Measurements from ENCODE around the gene ADPRM. TPM values are rescaled to one million over a fixed set of nuclear protein-coding genes. Genes with fewer than 3 reads are reported as not detected.

Gene ADPRM
- total and polyA plus RNA-seq, 2 donors from 2014 or later: 9.2 to 9.6 TPM

GRCh38 chr17:10673312-10673711 lies 24.1 kb upstream of the ADPRM start:
- Histone ChIP-seq H3K4me1 (ENCODE audit: control insufficient read depth in 2 of 3, insufficient read depth in 2 of 3, low read depth in 1 of 3, low read length in 3 of 3) (no peaks in the 10 kb centered on the region), H3K9me3 (ENCODE audit: control insufficient read depth in 2 of 3, insufficient read depth in 1 of 3, low read length in 3 of 3) (no peaks in the 10 kb centered on the region), H3K27me3 (ENCODE audit: control insufficient read depth, insufficient read depth, low read length) (no peaks in the 10 kb centered on the region), H3K27ac (ENCODE audit: low read depth in 2 of 2, low read length in 2 of 2) (no peak overlapping the region), H3K4me3 (ENCODE audit: low read length in 3 of 3) (no peak overlapping the region), H3K36me3 (ENCODE audit: control insufficient read depth in 2 of 3, insufficient read depth in 3 of 3, low read length in 3 of 3) (peaks cover 0 to 6% (median 3%) of the 10 kb centered on the region in 3 donors), H3K9ac (ENCODE audit: low read length in 3 of 3) (no peak overlapping the region)
- FAIRE-seq (no peak), DNase-seq (no peak)
- TF ChIP-seq, protein P1, sequence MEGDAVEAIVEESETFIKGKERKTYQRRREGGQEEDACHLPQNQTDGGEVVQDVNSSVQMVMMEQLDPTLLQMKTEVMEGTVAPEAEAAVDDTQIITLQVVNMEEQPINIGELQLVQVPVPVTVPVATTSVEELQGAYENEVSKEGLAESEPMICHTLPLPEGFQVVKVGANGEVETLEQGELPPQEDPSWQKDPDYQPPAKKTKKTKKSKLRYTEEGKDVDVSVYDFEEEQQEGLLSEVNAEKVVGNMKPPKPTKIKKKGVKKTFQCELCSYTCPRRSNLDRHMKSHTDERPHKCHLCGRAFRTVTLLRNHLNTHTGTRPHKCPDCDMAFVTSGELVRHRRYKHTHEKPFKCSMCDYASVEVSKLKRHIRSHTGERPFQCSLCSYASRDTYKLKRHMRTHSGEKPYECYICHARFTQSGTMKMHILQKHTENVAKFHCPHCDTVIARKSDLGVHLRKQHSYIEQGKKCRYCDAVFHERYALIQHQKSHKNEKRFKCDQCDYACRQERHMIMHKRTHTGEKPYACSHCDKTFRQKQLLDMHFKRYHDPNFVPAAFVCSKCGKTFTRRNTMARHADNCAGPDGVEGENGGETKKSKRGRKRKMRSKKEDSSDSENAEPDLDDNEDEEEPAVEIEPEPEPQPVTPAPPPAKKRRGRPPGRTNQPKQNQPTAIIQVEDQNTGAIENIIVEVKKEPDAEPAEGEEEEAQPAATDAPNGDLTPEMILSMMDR (IDR thresholded peaks at IDR 0.05; ENCODE audit: borderline replicate concordance, extremely low read depth, insufficient read depth): no peak
- intact Hi-C loops (cut with DNase I): no loop called here

GRCh38 chr17:10674704-10675103 lies 22.7 kb upstream of the ADPRM start:
- intact Hi-C loops (cut with DNase I): no loop called here
- Histone ChIP-seq H3K27ac (ENCODE audit: low read depth in 2 of 2, low read length in 2 of 2) (no peak overlapping the region), H3K4me1 (ENCODE audit: control insufficient read depth in 2 of 3, insufficient read depth in 2 of 3, low read depth in 1 of 3, low read length in 3 of 3) (no peaks in the 10 kb centered on the region), H3K27me3 (ENCODE audit: control insufficient read depth, insufficient read depth, low read length) (no peaks in the 10 kb centered on the region), H3K36me3 (ENCODE audit: control insufficient read depth in 2 of 3, insufficient read depth in 3 of 3, low read length in 3 of 3) (peaks cover 0 to 6% (median 5%) of the 10 kb centered on the region in 3 donors), H3K4me3 (ENCODE audit: low read length in 3 of 3) (no peak overlapping the region), H3K9ac (ENCODE audit: low read length in 3 of 3) (no peak overlapping the region), H3K9me3 (ENCODE audit: control insufficient read depth in 2 of 3, insufficient read depth in 1 of 3, low read length in 3 of 3) (no peaks in the 10 kb centered on the region)
- TF ChIP-seq, protein P1 (IDR thresholded peaks at IDR 0.05; ENCODE audit: borderline replicate concordance, extremely low read depth, insufficient read depth): no peak
- no peak for DNase-seq
- FAIRE-seq: no peak

DNA sequence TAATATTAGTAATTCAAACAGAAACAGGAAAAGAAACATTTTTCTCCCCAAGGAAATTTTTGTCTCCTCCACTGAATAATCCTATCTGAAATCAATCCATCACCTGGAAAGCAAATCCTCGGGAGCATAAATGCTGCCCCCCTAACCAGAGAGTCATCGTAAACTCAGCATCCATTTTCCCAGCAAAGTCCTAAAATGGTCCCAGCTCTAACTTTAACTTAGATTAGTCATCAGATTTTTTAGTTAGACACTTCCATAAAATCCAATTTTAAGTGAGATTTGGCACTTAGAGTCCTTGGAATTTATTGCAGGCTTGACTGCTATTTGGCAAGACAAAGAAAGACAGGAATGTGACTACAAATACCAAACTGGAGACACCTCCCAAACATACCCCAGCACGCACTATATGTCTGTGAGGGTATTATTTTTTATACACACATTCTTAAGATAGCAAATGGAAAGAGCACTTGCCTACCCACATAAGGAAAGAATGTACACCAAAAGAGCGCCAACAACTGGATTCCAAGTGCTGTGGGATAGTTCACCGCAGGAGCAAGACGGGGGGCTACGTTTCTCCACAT lies 15.4 kb upstream of the ADPRM start:
- DNase-seq: peak in 1 of 5 donors; percentile 50
- Histone ChIP-seq H3K9ac (ENCODE audit: low read length in 3 of 3) (no peak overlapping the region), H3K4me1 (ENCODE audit: control insufficient read depth in 2 of 3, insufficient read depth in 2 of 3, low read depth in 1 of 3, low read length in 3 of 3) (peaks cover 0 to 4% (median 0%) of the 10 kb centered on the region in 3 donors), H3K27ac (ENCODE audit: low read depth in 2 of 2, low read length in 2 of 2) (no peak overlapping the region), H3K36me3 (ENCODE audit: control insufficient read depth in 2 of 3, insufficient read depth in 3 of 3, low read length in 3 of 3) (peaks cover 5 to 38% (median 17%) of the 10 kb centered on the region in 3 donors), H3K27me3 (ENCODE audit: control insufficient read depth, insufficient read depth, low read length) (no peaks in the 10 kb centered on the region), H3K9me3 (ENCODE audit: control insufficient read depth in 2 of 3, insufficient read depth in 1 of 3, low read length in 3 of 3) (no peaks in the 10 kb centered on the region), H3K4me3 (ENCODE audit: low read length in 3 of 3) (no peak overlapping the region)
- TF ChIP-seq, protein P1 (IDR thresholded peaks at IDR 0.05; ENCODE audit: borderline replicate concordance, extremely low read depth, insufficient read depth): no peak
- intact Hi-C loops (cut with DNase I): no loop called here
- FAIRE-seq: no peak

DNA sequence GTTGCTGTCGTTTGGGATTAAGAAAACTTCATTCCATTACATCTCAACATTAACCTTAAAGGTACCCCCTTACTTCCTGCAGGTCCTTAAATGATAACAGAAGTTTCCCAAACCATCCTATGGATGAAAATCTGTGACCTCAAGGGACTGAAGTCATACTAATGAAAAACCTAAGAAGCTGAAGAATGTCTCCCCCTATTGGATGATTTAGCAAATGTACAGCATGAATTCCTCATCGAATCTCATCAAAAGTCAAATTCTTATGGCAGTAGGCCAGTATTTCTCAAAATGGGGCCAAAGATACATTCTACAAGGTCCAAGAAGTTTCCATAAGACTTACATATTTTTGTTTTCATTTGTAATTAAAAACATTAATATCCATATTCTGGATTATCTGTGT lies 13.5 kb upstream of the ADPRM start:
- DNase-seq: peak in 1 of 5 donors; percentile 21

More for the DNA sequence above, 13.5 kb upstream of the ADPRM start:
- H3K4me3 ChIP-seq (ENCODE audit: low read length in 3 of 3): no peak overlapping the region
- intact Hi-C loops (cut with DNase I): no loop called here
- no peaks in the 10 kb centered on the region for H3K9me3 ChIP-seq (ENCODE audit: control insufficient read depth in 2 of 3, insufficient read depth in 1 of 3, low read length in 3 of 3)
- peaks cover 0 to 4% (median 0%) of the 10 kb centered on the region in 3 donors for H3K4me1 ChIP-seq (ENCODE audit: control insufficient read depth in 2 of 3, insufficient read depth in 2 of 3, low read depth in 1 of 3, low read length in 3 of 3)
- H3K27ac ChIP-seq (ENCODE audit: low read depth in 2 of 2, low read length in 2 of 2): no peak overlapping the region
- peaks cover 5 to 33% (median 17%) of the 10 kb centered on the region in 3 donors for H3K36me3 ChIP-seq (ENCODE audit: control insufficient read depth in 2 of 3, insufficient read depth in 3 of 3, low read length in 3 of 3)
- H3K9ac ChIP-seq (ENCODE audit: low read length in 3 of 3): no peak overlapping the region
- H3K27me3 ChIP-seq (ENCODE audit: control insufficient read depth, insufficient read depth, low read length): no peaks in the 10 kb centered on the region
- TF ChIP-seq, protein P1 (IDR thresholded peaks at IDR 0.05; ENCODE audit: borderline replicate concordance, extremely low read depth, insufficient read depth): no peak
- no peak for FAIRE-seq
